NCI-H128 (cell line): Measurements from ENCODE around the gene SOX5.
A peak's percentile ranks its signal among the peaks of the same experiment; 100 is the strongest.
"Not testable (repeated sequence)": the region's sequence is repeated elsewhere in the genome, so short reads cannot be mapped to it uniquely, and the experiment has no call there.

Experiments used
- DNase-seq: peaks from one replicate; lab custom pipeline; 2025; ENCODE audit not compliant: unreplicated experiment; lab: John Stamatoyannopoulos, UW

Gene SOX5

DNA sequence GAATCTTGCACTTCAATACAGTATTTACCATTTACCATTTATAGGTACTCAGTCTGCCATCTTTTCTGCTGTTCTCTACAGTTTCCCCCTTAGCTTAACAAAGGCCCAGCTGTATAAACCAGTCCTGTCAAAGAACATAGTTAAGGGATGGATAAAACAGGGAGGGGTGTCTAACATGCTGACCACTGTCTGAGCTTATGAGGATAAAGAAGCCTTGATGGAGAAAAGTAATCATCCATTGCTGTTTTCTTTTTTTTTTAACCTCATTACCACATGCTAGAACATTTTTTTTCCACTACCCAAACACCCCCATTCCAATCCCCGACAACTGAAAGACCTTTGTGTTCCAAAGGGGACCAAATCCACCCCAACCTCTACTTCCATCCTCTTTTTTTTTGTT is 39.9 kb downstream of the SOX5 start:
- no peak for DNase-seq

- DNase-seq: no peak
Observed at GRCh38 chr12:23906329-23906728, 43.1 kb downstream of the SOX5 start.

DNA sequence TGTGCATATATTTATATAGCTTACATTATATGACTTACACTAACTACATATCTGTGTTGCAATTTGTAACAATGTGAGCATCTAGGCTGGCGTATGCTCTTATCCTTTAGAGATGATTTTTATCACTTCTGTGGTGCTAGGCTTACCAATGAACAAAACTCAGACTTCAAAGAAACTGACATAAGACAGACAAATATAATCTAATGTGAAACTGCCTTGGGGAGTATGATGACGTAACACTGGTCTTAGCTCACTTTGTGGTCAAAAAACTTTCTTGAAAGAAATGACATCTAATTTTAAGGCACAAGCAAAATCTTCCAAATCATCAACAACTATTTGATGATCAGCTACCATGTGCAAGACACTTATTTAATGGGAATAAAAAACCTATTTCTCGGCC is 50.0 kb downstream of the SOX5 start:
- no peak for DNase-seq

GRCh38 chr12:23898121-23898520 is 51.3 kb downstream of the SOX5 start:
- DNase-seq: no peak

- DNase-seq: peak; percentile 20
Observed at GRCh38 chr12:23895792-23896218, 53.7 kb downstream of the SOX5 start.

- no peak for DNase-seq
Observed at GRCh38 chr12:23893611-23894010, 55.9 kb downstream of the SOX5 start.

- DNase-seq: no peak
Observed at GRCh38 chr12:23891115-23891514, 58.4 kb downstream of the SOX5 start.

GRCh38 chr12:23889069-23889440 is 60.4 kb downstream of the SOX5 start:
- DNase-seq: no peak

DNA sequence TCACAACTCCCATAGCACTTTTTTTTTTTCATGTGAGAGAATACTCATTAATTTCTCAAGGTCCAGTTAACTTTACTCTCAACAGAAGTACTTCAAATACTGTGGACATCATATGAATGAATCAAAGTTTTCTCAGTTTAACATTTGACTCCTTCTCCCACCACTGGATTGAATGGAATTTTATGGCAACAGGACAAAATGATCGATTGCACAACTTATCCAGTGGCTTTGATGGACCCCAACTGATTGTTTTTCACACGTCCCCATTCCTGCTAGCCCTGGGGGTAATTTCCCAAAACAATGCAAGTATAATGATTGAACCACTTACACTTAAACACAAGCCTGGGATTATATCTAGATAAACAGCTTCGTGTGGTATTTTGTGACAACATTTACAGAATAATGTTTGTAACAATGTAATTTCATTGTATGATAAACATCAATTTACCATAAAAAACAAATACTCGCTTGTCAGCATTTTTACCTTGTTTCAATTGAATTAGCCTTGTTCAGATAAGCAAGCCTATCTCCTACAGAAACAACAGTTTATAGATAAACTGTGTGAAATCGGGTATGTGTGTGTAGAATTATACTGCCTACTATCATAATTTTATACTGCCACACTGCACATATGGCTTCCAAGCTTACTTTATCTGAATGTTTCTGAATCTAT is 60.9 kb downstream of the SOX5 start:
- no peak for DNase-seq

DNA sequence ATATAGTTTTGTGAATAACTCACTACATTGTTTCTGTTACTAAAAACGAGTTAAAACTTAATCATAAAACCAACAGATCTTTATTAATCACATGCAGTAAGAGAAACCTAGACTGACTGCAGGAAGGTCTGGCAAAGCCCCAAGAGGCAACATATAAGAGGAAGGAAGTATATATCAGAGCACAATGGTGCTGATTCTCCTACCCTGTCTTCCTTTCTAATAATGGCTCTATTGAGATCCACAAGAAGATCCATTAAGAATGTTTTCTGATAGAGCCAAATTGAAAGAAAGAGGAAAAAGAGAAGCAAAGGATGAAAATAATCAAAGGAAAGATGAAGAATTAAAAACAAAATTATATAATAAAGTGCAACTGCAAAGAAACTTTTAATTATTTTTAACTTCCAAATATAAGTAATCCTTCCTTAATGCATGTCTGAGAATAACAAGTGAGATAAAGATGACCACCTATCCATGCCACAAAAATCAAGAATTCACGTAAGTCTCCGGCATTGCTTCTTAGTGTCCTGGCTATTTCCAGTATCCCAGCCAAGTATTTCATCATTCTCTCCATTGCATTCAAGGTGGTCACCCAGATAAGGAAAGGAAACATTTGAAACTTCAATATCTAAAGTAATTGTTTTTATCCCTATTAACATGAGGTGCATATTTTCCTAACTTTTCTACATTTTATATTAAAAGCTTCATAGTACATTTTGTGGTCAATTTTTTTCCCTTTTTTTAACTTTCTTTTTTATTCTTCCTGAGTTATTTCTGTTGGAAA is 62.2 kb downstream of the SOX5 start:
- DNase-seq: no peak

- DNase-seq: no peak
Observed at GRCh38 chr12:23885394-23885793, 64.1 kb downstream of the SOX5 start.

- no peak for DNase-seq
Observed at GRCh38 chr12:23884909-23885308, 64.6 kb downstream of the SOX5 start.

- no peak for DNase-seq
Observed at GRCh38 chr12:23880988-23881387, 68.5 kb downstream of the SOX5 start.

DNA sequence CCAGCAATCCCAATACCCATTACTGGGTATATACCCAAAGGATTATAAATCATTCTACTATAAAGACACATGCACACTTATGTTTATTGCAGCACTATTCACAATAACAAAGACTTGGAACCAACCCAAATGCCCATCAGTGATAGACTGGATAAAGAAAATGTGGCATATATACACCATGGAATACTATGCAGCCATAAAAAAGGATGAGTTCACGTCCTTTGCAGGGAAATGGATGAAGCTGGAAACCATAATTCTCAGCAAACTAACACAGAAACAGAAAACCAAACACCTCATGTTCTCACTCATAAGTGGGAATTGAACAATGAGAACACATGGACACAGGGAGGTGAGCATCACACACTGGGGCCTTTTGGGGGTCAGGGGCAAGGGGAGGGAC is 72.9 kb downstream of the SOX5 start:
- not testable (repeated sequence) for DNase-seq

DNA sequence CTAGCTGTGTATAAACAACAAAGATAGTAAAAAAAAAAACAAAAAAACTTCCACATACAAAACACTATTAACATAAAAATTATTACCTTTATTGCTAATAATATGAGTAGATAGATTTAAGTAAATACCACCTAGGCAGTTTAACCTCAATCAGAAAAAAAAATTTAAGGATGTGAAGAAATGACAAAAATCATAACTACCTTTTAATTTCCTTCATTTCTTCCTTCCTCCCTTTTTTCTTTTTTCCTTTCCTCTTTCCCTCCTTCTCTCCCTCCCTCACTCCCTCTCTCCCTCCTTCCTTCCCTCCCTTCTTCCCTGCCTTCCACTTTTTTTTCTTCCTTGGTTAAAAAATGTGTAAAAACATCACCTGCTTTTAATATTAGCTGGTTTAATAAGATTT is 81.7 kb downstream of the SOX5 start:
- DNase-seq: no peak

DNA sequence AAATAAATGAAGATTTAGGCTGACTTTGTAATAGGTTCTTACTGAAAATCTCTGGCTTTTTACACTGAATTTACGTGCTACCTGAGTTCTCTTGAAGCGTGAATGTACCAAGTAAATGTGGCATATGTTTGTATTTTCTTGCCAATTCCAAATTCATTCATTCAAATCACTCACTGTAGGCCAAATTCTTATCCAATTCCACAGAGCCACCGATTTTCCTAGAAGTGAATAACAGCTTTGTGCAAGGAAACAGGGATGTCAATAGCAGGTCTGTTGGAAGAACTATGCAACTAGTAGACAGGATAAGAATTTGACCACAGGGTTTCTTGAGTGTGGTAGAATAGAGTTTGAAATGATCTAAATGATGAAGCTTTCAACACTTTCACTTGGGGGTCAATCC is 86.8 kb downstream of the SOX5 start:
- no peak for DNase-seq

DNA sequence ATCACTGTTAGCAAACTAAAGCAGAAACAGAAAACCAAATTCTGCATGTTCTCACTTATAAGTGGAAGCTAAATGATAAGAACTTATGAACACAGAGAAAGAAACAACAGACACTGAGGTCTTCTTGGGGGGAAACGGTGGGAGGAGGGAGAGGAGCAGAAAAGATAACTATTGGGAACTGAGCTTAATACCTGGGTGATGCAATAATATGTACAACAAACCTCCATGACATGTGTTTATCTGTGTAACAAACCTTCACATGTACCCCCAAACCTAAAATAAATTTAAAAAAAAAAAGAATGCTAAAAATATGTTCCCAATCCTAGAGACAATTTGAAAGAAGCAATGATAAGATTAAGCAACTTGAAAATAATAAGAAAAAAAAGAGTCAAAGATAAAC is 89.5 kb downstream of the SOX5 start:
- DNase-seq: no peak

- DNase-seq: no peak
Observed at GRCh38 chr12:23857178-23857577, 92.3 kb downstream of the SOX5 start.

GRCh38 chr12:23855813-23856212 is 93.7 kb downstream of the SOX5 start:
- DNase-seq: no peak

GRCh38 chr12:23854598-23854997 is 94.9 kb downstream of the SOX5 start:
- no peak for DNase-seq

DNA sequence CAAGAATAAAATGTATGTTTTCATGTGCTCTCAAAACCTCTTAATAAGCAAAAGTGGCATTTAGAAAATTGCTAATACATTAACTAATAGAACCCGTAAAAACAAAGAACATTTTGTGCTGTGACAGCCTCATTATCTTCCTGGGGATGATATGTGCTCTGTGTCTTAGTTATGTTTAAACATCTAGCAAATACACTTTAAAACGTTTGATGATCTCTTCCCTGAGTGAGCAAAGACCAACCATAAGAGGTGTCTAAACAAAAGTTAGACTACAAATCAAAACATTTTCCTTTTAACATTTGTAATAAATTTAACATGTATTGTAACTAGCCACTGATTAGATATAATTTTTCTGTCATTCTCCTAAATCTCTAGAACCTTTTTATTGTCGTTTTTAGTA is 95.8 kb downstream of the SOX5 start:
- no peak for DNase-seq

- DNase-seq: no peak
Observed at GRCh38 chr12:23851602-23852001, 97.9 kb downstream of the SOX5 start.

DNA sequence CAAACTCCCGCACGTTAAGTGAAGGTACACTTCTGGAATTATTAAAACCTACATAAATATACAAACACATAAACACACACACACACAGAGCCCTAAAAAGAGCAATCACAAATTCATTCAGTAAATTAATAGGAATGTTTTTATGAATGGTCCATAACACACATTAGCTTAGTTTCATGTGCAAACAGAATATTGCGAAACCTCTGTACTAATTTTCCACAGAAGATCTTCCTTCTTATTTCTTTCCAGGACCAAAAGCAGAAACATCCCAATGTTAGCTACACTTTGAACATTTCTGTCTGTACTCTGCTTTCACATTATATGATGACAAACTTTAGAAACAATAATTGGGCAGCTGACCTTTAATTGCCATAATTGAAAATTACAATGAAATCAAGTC is 101.6 kb downstream of the SOX5 start:
- no peak for DNase-seq
